Body of pancreas (tissue), 4 donors: ENCODE results near the gene HOXB4. TPM values are rescaled to one million over a fixed set of nuclear protein-coding genes. Genes with fewer than 3 reads are reported as not detected.
A peak's percentile ranks its signal among the peaks of the same experiment; 100 is the strongest.

Experiments
- ATAC-seq: fragments of 150-250 bp; one replicate; pipeline ENCODE4 v1.9.1; 2016
- DNase-seq, 4 donors: peaks; one replicate each; pipeline ENCODE4 v3.0.0-alpha.2; 2019
- H3K27ac ChIP-seq, 4 donors: fragments of 200-600 bp; sonication (generic); 1 replicate in 3 of 4; 2 replicates in 1 of 4; pipeline versions ENCODE4 v1.5.1 to v1.6.1; 2016 to 2019; ENCODE audit warnings: mild to moderate bottlenecking in 1 of 4, mixed read lengths in 1 of 4, moderate library complexity in 1 of 4
- H3K27me3 ChIP-seq, 2 donors: fragments of 200-600 bp; sonication (generic); one replicate each; pipeline ENCODE4 v1.6.0; 2016; ENCODE audit warnings: mild to moderate bottlenecking in 1 of 2
- H3K36me3 ChIP-seq, 2 donors: fragments of 200-600 bp; sonication (generic); replicated peaks in 1 of 2; 2 replicates each; pipeline ENCODE4 v1.5.1; 2016; ENCODE audit warnings: low read depth in 2 of 2; ENCODE audit not compliant: insufficient read depth in 1 of 2
- H3K4me1 ChIP-seq: fragments of 200-600 bp; sonication (generic); one replicate; pipeline ENCODE4 v1.6.0; 2016
- H3K4me3 ChIP-seq, 2 donors: fragments of 200-600 bp; sonication (generic); 1 replicate in 1 of 2; 2 replicates in 1 of 2; pipeline ENCODE4 v1.5.1; 2016 to 2019
- H3K9me3 ChIP-seq, 3 donors: fragments of 200-600 bp; sonication (generic); 1 replicate in 2 of 3; 2 replicates in 1 of 3; pipeline ENCODE4 v1.5.1; 2016
- CTCF ChIP-seq, 7 experiments: fragments of 450-650 bp in 4 of 7; fragments of 200-600 bp in 3 of 7; sonication (generic) in 3 of 7; IDR thresholded peaks; one replicate each; pipeline ENCODE4 v1.5.1; 2016 to 2019; ENCODE audit warnings: antibody characterized with exemption in 7 of 7
- POLR2A ChIP-seq, 3 donors: fragments of 450-650 bp; IDR thresholded peaks; one replicate each; pipeline ENCODE4 v1.6.1; 2016; ENCODE audit warnings: antibody characterized with exemption in 3 of 3, mild to moderate bottlenecking in 2 of 3
- WGBS, 2 donors: methylation state at CpG; one replicate each; pipeline ENCODE4 v1.1.5; 2017; 5-methylcytosine and 5-hydroxymethylcytosine counted together
- intact Hi-C: fragments of 100-400 bp; cut with DNase I; formaldehyde crosslinking; loops from one replicate; pipeline ENCODE4 v1.15.1; 2023
- total RNA-seq, 2 donors: library from RNA; depleted of rRNA; stranded (reverse); fragments of >200 nt; gene quantifications; one replicate each; pipeline ENCODE4 v1.1.0, GENCODE V29; 2016

HOXB4 gene
- total RNA-seq, 2 donors from 2014 or later: 0.26 to 2.3 TPM

GRCh38 chr17:48586355-48587258, 8.5 kb upstream of the HOXB4 start:
- Histone ChIP-seq H3K9me3 (no peaks in the 10 kb centered on the region), H3K36me3 (no peaks in the 10 kb centered on the region), H3K27me3 (peaks cover 0 to 42% of the 10 kb centered on the region in 2 donors), H3K4me3 (no peak overlapping the region), H3K27ac (peak overlapping the region in 3 of 4 donors; percentile 35 to 60 (median 58)), H3K4me1 (peaks cover 23% of the 10 kb centered on the region)
- TF ChIP-seq POLR2A (IDR thresholded peaks at IDR 0.05) (no peak), CTCF (IDR thresholded peaks at IDR 0.05) (no peak)
- WGBS, 2 donors: 12 to 19% methylated on average over 34 of the region's 34 CpGs
- ATAC-seq (no peak), DNase-seq (no peak)
- intact Hi-C loops: no loop called here

DNA sequence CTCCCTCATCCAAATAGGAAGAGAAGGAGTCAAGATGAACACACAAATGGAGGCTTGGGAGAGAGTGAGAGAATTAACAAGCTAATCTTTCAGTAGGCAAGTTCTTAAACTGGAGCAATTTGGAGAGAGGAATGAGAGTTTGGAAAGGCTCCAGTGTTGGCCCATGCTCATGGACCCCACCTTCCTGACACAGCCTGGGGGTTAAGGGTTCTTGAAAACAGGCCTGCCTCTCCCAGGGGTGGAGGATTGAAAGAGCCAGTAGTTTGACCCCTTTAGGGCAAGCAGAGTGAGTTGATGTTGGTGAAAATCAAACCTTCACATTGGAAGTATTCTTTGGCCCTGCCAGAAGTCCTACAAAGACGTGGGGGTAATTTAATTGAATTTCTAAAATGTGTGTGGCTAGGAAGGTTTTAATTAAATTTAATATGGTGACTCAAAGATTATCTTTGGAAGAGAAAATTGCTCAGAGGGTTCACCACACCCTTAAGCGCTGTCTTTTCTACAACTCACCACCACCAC, 6.1 kb upstream of the HOXB4 start:
- TF ChIP-seq CTCF (IDR thresholded peaks at IDR 0.05): no peak
- no peak for TF ChIP-seq POLR2A (IDR thresholded peaks at IDR 0.05)
- Histone ChIP-seq H3K27me3 (peaks cover 0 to 60% of the 10 kb centered on the region in 2 donors), H3K9me3 (no peaks in the 10 kb centered on the region), H3K27ac (no peak overlapping the region), H3K4me1 (peaks cover 25% of the 10 kb centered on the region), H3K4me3 (no peak overlapping the region), H3K36me3 (no peaks in the 10 kb centered on the region)
- DNase-seq: no peak
- intact Hi-C loops: no loop called here
- 14 to 25% methylated on average over 2 of the region's 2 CpGs for WGBS, 2 donors
- ATAC-seq: no peak

DNA sequence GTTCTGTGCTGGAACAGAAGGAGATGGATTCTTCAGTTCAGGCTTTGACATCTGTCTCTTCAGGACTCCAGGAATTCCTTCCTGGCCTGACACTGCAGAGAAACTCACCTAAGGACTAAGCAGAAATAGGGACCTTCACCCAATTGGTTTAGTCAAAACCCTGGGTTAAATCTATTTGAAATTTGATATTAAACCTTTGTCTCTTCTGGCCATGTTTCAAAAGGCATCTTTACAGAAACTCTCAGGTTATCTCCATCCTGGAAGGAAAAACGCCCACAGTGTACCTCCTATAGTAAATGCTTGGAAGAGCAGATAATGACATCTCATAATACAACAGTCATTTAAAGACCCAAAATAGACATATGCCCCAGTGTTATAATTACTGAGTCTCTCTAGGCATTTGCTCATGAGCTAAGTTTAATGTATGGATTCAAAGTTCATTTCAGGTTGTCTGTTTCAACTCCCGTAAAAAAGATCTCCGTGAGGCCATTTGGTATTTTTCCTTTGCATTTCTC, 5.6 kb upstream of the HOXB4 start:
- peaks cover 25% of the 10 kb centered on the region for H3K4me1 ChIP-seq
- DNase-seq: no peak
- intact Hi-C loops: no loop called here
- 32 to 33% methylated on average over 3 of the region's 3 CpGs for WGBS, 2 donors
- H3K27me3 ChIP-seq: peaks cover 0 to 65% of the 10 kb centered on the region in 2 donors
- no peaks in the 10 kb centered on the region for H3K36me3 ChIP-seq
- TF ChIP-seq CTCF (IDR thresholded peaks at IDR 0.05) (no peak), POLR2A (IDR thresholded peaks at IDR 0.05) (no peak)
- H3K9me3 ChIP-seq: no peaks in the 10 kb centered on the region
- no peak overlapping the region for H3K27ac ChIP-seq
- ATAC-seq: no peak
- no peak overlapping the region for H3K4me3 ChIP-seq

GRCh38 chr17:48582750-48583069, 4.6 kb upstream of the HOXB4 start:
- no peak for ATAC-seq

More at GRCh38 chr17:48582750-48583069, 4.6 kb upstream of the HOXB4 start:
- Histone ChIP-seq H3K9me3 (no peaks in the 10 kb centered on the region), H3K36me3 (no peaks in the 10 kb centered on the region), H3K4me1 (peaks cover 25% of the 10 kb centered on the region), H3K27ac (peak overlapping the region in 1 of 4 donors; percentile 6), H3K27me3 (peaks cover 0 to 68% of the 10 kb centered on the region in 2 donors), H3K4me3 (no peak overlapping the region)
- DNase-seq: no peak
- no peak for TF ChIP-seq CTCF (IDR thresholded peaks at IDR 0.05)
- TF ChIP-seq POLR2A (IDR thresholded peaks at IDR 0.05): no peak
- intact Hi-C loops: no loop called here
- 19 to 23% methylated on average over 7 of the region's 7 CpGs for WGBS, 2 donors
